OCI-LY1 (cell line): ENCODE results near the gene GGNBP2.

Experiments used
- CTCF ChIP-seq: fragments of 200-600 bp; sonication (generic), shearing (Covaris generic); IDR thresholded peaks from 2 replicates; pipeline ENCODE4 v1.5.1; 2017; ENCODE audit warnings: mild to moderate bottlenecking, antibody characterized with exemption, low read length, moderate library complexity, mixed read lengths
- EZH2 ChIP-seq: fragments of 200-600 bp; sonication (generic), shearing (Covaris generic); IDR thresholded peaks from 2 replicates; pipeline ENCODE4 v1.8.0; 2017; ENCODE audit warnings: borderline replicate concordance, mixed run types, mild to moderate bottlenecking, antibody characterized with exemption, low read length, moderate library complexity, mixed read lengths

DNA sequence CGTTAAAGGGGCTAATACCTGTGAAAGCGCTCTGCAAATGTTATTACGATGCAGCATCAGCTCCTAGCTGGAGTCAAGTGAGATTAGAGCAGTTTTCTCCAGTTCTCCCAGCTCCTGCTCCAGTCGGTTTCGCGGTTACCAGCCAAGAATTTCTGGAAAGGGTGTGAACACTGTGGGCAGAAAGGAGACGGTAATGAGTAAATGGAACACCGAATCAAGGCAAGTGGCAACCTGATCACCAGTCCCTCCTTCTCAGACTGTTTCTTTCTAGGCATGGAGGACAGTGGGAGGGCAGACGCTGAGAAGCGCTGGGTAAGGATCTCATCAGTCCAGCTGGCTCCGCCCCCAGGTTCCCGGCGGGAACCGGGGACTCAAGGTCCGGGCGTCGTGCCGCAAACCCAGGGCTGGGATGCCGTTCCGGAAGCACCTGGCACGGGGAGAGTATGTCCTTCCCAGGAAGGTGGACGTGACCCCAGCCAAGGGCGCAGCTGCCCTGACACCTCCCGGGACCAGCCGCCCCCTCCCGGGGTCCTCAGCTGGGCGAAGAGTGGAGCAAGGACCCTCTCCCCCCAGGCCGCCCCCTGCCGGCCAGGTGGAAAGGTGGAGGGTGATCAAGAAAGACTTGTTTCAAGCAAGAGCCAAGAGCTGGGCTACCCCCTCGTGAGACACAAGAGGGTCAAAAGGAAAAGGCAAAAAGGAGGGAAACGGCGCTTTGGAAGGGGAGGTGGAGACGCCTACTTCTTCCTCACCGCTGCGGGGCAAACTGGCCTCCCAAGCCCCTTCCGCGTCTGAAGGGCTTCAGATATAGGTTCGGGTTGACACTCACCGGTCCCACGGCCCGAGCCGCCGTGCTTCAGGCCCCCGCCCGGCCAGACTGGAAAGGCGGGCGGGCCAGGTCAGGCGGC, 10.5 kb upstream of the GGNBP2 start:
- TF ChIP-seq CTCF (peak; percentile 90), EZH2 (no peak)
